HG03469 (cell line): ENCODE data around the gene ZNG1B.
"Not testable (repeated sequence)": the region's sequence is repeated elsewhere in the genome, so short reads cannot be mapped to it uniquely, and the experiment has no call there.

Experiments
- ATAC-seq: cut with Tn5 transposase; IDR thresholded peaks from one replicate; pipeline ENCODE4 v1.9.1; 2021; ENCODE audit warnings: mild to moderate bottlenecking, moderate library complexity, moderate number of reproducible peaks; ENCODE audit not compliant: unreplicated experiment

ZNG1B gene

DNA sequence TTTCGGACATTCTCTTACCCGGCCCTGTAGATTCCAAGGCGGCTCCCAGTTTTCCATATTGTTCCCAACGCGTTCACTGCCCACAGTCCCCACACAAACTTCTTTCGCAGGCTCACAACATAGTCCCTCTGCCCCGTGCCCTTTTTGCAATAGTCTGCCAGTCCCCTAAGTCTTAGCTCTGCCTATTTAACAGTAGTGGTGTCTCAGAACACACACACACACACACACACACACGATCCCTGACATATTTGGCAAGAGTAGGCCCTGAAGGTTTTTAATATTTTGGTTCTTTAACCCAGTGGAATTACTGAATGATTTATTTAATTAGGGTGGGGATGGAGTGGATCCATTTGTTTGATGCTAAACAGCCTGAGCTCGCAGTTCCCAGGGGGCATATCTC, 105.0 kb downstream of the ZNG1B start:
- not testable (repeated sequence) for ATAC-seq
